Urinary bladder (tissue), 4 donors: ENCODE results near the gene MDM2. TPM values are rescaled to one million over a fixed set of nuclear protein-coding genes. Genes with fewer than 3 reads are reported as not detected.
"Not testable (repeated sequence)": the region's sequence is repeated elsewhere in the genome, so short reads cannot be mapped to it uniquely, and the experiment has no call there.

Experiments
- DNase-seq: peaks from one replicate; pipeline ENCODE4 v3.0.0-alpha.2; 2015; ENCODE audit errors: extremely low spot score
- H3K27ac ChIP-seq: one replicate; pipeline ENCODE4 v1.5.1; 2013; ENCODE audit warnings: low read depth, mild to moderate bottlenecking, moderate library complexity
- H3K36me3 ChIP-seq: one replicate; pipeline ENCODE4 v1.6.1; 2013; ENCODE audit warnings: mild to moderate bottlenecking, moderate library complexity; ENCODE audit not compliant: insufficient read depth
- H3K4me1 ChIP-seq: one replicate; pipeline ENCODE4 v1.6.1; 2013; ENCODE audit warnings: mild to moderate bottlenecking, moderate library complexity; ENCODE audit not compliant: insufficient read depth
- H3K4me3 ChIP-seq: one replicate; pipeline ENCODE4 v1.5.1; 2013; ENCODE audit warnings: low read depth, low read length
- WGBS: extraction: QIAGEN DNeasy Blood & Tissue Kit; methylation state at CpG from one replicate; pipeline ENCODE4 v1.1.7; 2013; 5-methylcytosine and 5-hydroxymethylcytosine counted together
- polyA plus RNA-seq: library from polyadenylated mRNA; stranded (reverse); fragments of 200-250 nt; gene quantifications from one replicate; pipeline ENCODE4 v1.2.3, GENCODE V29; 2013
- total RNA-seq: library from RNA; depleted of rRNA; stranded (reverse); fragments of >200 nt; gene quantifications from one replicate; pipeline ENCODE4 v1.2.3, GENCODE V29; 2014
- donor health status: healthy with polysubstance abuse.
- donor health status: healthy.

Gene MDM2
- total and polyA plus RNA-seq, 2 donors, result 14.9 to 98.0 TPM

DNA sequence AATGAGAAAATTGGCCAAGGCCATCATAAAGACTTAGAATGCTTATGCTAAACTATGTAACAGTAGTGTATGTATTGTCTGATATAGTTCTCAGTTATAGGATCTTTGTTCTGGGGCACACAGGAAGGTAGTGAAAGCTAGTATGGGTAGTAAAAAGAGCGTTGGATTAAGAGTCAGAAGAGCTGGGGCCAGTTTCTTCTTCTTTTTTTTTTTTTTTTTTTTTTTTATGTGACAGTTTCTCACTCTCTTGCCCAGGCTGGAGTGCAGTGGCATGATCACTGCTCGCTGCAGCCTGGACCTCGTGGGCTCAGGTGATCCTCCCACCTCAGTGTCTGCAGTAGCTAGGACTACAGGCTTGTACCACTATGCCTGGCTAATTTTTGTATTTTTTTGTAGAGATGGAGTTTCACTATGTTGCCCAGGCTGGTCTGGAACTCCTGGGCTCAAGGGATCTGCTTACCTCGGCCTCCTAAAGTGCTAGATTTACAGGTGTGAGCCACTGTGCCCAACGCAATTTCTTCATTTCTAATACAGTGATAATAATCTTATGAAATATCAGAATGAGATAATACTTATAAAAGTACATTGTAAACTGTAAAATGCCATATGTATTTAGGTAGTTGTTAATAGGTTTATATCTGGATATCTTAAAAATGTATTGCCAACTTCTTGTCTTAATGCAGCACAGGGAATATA lies 7.4 kb downstream of the MDM2 start:
- Histone ChIP-seq H3K4me1 (peaks cover 2% of the 10 kb centered on the region), H3K27ac (no peak overlapping the region), H3K4me3 (no peak overlapping the region), H3K36me3 (peaks cover 5% of the 10 kb centered on the region)
- DNase-seq, result no peak
- WGBS, result 69% methylated on average over 5 of the region's 5 CpGs

DNA sequence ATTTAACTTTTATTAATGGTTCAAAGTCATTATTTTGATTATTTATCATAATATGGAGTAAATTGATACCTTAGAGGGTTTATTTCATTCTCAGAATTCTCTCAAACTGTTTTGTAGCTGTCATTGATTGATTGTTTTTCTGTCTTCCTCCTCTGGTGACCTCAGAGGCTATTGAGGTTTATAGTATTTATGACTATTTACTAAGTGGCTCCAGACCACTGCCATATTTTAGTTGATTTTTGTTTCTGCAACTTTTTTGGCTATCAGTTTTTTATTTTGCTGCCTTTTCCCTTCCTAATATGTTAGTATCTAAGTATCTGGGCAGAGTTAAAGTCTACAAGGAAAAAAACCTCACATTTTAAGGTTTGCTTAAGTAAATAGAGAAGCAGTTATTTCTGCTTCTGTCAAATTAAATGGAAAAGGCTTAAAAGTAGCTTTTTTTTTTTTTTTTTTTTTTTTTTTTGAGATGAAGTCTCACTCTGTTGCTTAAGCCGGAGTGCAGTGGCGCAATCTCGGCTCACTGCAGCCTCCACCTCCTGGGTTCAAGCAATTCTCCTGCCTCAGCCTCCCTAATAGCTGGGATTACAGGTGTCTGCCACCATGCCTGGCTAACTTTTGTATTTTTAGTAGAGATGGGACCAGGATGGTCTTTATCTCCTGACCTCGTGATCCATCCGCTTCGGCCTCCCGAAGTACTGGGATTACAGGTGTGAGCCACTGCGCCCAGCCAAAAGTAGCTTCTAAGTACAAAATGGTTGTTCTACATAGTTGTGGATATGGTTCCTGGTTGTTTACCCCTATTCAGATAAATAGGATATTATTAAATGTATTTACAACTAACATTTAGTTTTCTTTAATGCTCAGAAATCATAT lies 8.2 kb downstream of the MDM2 start:
- DNase-seq, result no peak
- WGBS, result 97% methylated on average over 8 of the region's 8 CpGs
- Histone ChIP-seq H3K36me3 (peaks cover 5% of the 10 kb centered on the region), H3K4me3 (no peak overlapping the region), H3K4me1 (peaks cover 2% of the 10 kb centered on the region), H3K27ac (no peak overlapping the region)

DNA sequence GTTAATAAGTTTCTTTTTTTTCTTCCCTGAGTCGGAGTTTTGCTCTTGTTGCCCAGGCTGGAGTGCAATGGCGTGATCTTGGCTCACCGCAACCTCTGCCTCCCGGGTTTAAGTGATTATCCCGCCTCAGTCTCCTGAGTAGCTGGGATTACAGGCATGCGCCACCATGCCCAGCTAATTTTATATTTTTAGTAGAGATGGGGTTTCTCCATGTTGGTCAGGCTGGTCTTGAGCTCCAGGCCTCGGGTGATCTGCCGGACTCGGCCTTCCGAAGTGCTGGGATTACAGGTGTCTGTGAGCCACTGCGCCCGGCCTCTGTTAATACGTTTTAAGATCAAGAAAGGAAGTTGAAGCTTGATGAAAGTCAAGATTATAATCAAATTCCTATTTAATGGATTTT lies 11.5 kb downstream of the MDM2 start:
- not testable (repeated sequence) for H3K4me3 ChIP-seq, H3K4me1 ChIP-seq, H3K27ac ChIP-seq, DNase-seq, H3K36me3 ChIP-seq
- WGBS, result 94% methylated on average over 13 of the region's 13 CpGs

DNA sequence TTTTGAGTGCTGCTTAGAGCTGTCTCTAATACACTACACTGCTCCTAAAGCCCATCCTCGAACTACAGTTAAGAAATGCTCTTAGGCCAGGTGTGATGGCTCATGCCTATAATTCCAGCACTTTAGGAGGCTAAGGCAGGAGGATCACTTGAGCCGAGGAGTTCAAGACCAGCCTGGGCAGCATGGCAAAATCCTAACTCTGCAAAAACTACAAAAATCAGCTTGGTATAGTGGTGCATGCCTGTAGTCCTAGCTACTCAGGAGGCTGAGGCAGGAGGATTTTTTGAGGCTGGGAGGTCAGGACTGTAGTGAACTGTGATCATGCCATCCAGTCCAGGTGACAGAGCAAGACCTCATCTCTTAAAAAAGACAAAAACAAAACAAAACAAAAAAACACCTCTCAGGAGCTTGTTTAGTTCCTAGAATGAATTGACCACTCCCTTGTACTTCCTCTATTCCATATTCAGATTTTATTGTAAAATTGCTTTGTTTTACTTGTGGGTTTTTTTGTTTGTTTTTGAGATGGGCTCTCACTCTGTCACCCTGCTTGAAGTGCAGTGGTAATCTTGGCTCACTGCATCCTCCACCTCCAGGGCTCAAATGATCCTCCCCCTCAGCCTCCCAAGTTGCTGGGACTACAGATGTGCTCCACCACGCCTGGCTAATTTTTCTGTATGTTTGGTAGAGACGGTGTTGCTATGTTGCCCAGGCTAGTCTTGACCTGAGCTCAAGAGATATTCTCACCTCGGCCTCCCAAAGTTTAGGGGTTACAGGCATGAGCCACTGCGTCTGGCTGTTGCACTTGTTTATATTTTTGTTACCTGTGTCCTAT lies 13.6 kb downstream of the MDM2 start:
- no peak for DNase-seq
- H3K36me3 ChIP-seq, result peaks cover 8% of the 10 kb centered on the region
- H3K4me3 ChIP-seq, result no peak overlapping the region
- H3K27ac ChIP-seq, result no peak overlapping the region
- 92% methylated on average over 6 of the region's 6 CpGs for WGBS
- no peaks in the 10 kb centered on the region for H3K4me1 ChIP-seq

DNA sequence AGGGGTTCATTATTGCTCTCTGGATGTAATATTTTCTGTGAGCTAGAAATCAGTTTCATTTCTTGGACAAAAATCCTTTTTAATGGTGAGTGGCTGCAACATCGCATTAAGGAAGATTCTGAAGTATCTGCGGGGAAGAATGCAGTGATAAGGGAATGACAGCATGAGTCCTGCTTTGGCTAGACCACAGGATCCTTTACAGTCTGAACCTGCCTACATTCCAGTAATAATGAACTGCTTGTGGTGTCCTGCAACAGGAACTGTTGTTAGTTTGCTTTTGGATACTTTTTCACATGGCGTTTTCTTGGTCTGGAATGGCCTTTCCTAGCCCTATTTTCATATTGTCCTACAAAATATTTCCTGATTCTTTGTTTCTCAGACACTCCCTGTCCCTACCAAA lies 15.7 kb downstream of the MDM2 start:
- no peak for DNase-seq
- Histone ChIP-seq H3K27ac (no peak overlapping the region), H3K36me3 (peaks cover 6% of the 10 kb centered on the region), H3K4me3 (no peak overlapping the region), H3K4me1 (no peaks in the 10 kb centered on the region)
- 66% methylated on average over 3 of the region's 3 CpGs for WGBS

DNA sequence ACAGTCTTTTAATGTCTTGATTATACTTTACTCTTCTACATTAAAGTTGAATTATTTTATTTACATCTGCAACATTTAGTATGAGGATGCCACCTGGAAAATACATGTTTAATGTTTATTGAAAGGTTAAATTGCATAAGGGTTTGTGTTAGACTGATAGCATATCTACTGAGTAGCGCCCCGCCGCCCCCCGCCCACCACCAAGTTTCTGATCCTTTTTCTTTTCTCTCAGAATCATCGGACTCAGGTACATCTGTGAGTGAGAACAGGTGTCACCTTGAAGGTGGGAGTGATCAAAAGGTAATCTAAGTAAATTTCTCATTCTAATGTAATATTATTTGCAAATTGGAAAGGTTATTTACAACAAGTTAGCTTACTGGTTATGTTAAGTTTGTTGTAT lies 16.2 kb downstream of the MDM2 start:
- no peaks in the 10 kb centered on the region for H3K4me1 ChIP-seq
- H3K36me3 ChIP-seq, result peaks cover 6% of the 10 kb centered on the region
- no peak for DNase-seq
- no peak overlapping the region for H3K27ac ChIP-seq
- no peak overlapping the region for H3K4me3 ChIP-seq
- 97% methylated on average over 5 of the region's 5 CpGs for WGBS

DNA sequence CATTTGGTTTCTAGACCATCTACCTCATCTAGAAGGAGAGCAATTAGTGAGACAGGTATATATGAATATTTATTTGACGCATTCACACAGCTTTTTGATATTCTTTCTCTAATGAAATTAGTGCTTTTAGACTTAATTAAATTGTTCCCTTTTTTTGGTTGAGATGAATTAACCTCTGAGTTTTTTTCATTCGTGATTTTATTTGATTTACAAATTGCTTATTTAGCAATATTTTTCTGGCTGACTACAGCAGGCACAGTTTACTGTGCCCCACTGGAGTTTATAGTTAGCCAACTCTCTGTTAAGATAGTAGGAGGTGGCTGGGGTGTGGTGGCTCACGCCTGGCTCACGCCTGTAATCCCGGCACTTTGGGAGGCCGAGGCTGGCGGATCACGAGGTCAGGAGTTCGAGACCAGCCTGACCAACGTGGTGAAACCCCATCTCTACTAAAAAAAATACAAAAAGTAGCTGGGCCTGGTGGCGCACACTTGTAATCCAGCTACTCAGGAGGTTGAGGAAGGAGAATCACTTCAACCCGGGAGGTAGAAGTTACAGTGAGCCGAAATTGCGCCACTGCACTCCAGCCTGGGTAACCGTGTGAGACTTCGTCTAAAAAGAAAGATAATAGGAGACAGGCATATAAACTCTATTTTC lies 16.7 kb downstream of the MDM2 start:
- peaks cover 6% of the 10 kb centered on the region for H3K36me3 ChIP-seq
- WGBS, result 95% methylated on average over 16 of the region's 16 CpGs

DNA sequence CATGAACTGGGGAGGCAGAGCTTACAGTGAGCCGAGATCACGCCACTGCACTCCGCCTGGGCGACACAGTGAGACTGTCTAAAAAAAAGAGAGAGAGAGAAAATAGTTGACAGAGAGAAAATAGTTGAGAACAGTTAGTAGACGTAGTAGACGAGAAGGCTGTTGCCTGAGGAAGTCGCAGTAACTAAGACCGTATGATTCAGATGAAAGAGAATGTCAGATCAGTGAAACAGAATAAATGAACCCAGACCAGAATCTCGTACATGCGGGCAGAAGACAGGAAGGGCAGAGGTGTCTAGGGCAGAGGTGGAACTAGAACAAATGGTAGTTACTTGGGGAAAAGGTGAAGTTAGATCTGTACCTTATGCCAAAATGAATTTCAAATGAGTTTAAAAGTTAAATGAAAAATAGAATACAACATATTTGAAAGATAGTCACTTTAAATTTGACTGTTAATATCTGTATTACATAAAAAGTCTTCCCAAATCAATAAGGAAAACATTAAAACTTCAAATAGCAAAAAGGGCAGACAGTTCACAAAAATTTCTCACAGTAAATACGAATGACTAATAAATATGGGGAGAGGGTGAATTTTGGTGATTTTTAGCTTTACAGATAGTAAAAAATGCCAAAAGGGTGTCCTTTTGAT lies 17.7 kb downstream of the MDM2 start:
- no peaks in the 10 kb centered on the region for H3K4me1 ChIP-seq
- 95% methylated on average over 11 of the region's 11 CpGs for WGBS
- peaks cover 4% of the 10 kb centered on the region for H3K36me3 ChIP-seq
- no peak overlapping the region for H3K27ac ChIP-seq
- H3K4me3 ChIP-seq, result no peak overlapping the region
- DNase-seq, result no peak

More for the DNA sequence above, 16.7 kb downstream of the MDM2 start:
- no peaks in the 10 kb centered on the region for H3K4me1 ChIP-seq
- H3K4me3 ChIP-seq, result no peak overlapping the region
- H3K27ac ChIP-seq, result no peak overlapping the region
- no peak for DNase-seq

DNA sequence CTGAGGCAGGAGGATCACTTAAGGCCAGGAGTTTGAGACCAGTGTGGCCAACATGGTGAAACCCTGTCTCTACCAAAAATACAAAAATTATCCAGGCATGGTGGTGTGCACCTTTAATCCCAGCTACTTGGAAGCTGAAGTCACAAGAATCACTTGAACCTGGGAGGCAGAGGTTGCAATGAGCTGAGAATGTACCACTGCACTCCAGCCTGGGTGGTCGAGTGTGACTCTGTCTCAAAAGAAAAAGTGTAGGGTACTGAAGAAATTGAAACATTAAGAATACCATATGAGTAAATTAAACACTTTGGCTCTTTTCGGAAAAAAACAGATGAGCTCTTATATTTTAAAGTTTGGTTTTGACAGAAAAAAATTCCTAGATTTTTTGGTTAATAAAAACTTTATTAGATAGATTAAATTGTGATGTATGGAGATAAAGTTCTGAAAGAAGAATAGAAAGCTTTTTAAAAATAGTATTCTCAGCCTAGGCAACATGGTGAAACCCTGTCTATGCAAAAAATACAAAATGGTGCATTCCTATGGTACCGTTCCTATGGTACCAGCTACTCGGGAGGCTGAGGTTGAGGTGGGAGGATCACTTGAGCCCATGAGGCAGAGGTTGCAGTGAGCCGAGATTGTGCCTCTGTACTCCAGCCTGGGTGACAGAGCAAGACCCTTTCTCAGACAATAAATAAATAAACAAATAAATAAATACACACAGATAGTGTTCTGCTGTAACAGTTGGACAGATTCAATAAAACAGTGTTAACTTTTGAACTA lies 20.1 kb downstream of the MDM2 start:
- Histone ChIP-seq H3K27ac (no peak overlapping the region), H3K4me3 (no peak overlapping the region), H3K4me1 (no peaks in the 10 kb centered on the region), H3K36me3 (peaks cover 2% of the 10 kb centered on the region)
- WGBS, result 87% methylated on average over 5 of the region's 5 CpGs
- no peak for DNase-seq

DNA sequence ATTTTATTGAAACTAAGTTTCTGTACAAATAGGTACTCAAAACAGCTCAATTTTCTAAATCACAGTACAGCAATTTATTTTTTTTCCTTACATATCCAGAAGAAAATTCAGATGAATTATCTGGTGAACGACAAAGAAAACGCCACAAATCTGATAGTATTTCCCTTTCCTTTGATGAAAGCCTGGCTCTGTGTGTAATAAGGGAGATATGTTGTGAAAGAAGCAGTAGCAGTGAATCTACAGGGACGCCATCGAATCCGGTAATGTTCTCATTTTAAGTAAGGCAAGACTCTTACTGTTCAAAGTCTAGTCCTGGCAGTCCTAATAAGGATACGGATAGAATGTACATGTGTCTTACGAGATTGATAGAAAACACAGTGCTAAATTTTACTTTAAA lies 20.7 kb downstream of the MDM2 start:
- H3K36me3 ChIP-seq, result peaks cover 2% of the 10 kb centered on the region
- no peak overlapping the region for H3K4me3 ChIP-seq
- DNase-seq, result no peak
- no peak overlapping the region for H3K27ac ChIP-seq
- no peaks in the 10 kb centered on the region for H3K4me1 ChIP-seq
- 90% methylated on average over 7 of the region's 7 CpGs for WGBS

DNA sequence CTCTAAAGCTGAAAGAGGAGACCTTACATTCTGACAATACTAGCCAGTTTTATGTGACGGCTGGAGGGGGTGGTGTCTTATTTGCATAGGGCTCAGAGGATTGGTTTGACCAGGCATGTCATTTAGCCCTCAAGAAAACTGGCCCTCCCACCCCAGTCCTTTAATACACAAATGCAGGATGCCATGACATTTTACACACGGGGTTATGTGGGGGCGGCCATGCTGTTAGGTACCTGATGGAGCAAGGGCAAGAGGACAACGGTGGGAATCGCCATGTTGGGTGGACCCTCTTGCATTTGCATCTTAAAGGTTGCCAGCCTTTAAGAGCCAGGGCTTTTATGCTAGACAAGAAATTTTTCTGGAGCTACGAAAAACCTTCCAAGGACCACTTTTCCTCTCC lies 23.3 kb downstream of the MDM2 start:
- no peak overlapping the region for H3K4me3 ChIP-seq
- H3K27ac ChIP-seq, result no peak overlapping the region
- peaks cover 4% of the 10 kb centered on the region for H3K36me3 ChIP-seq
- DNase-seq, result no peak
- WGBS, result 88% methylated on average over 6 of the region's 6 CpGs
- H3K4me1 ChIP-seq, result peaks cover 2% of the 10 kb centered on the region

DNA sequence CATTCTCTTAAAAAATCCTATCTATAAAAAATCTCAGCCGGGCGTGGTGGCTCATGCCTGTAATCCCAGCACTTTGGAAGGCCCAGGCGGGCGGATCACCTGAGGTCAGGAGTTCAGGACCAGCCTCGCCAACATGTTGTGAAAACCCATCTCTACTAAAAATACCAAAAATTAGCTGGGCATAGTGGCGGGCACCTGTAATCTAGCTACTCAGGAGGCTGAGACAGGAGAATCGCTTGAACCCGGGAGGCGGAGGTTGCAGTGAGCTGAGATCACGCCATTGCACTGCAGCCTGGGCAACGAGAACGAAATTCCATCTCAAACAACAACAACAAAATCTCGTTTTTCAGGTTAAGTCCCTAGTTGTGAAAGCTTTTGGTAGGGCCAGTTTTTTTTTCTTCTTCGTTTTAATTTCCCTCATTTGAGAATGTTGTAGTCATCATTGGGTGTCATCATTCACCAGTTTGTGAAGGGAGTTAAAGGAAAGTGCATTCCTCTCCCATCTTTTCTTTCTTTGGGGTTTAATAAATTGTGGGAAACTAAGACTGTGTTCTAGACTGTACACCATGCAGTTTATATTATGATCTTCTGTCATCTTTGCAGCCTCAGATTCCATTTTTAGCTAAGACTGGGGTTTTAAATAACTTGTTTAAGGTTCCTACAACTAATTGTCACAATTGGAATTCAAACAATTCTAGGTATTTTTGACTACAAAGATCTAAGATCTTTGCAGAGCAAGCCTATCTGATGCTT lies 23.9 kb downstream of the MDM2 start:
- no peak for DNase-seq
- WGBS, result 93% methylated on average over 14 of the region's 14 CpGs
- Histone ChIP-seq H3K4me1 (peaks cover 2% of the 10 kb centered on the region), H3K36me3 (peaks cover 4% of the 10 kb centered on the region), H3K4me3 (no peak overlapping the region), H3K27ac (no peak overlapping the region)
